Embryonic facial prominence (tissue), 1 donor: ENCODE data around the gene HOXB8.

Source experiments
- DNase-seq: peaks from one replicate; pipeline ENCODE4 v3.0.0-alpha.2; 2016; ENCODE audit errors: extremely low spot score

Gene HOXB8

DNA sequence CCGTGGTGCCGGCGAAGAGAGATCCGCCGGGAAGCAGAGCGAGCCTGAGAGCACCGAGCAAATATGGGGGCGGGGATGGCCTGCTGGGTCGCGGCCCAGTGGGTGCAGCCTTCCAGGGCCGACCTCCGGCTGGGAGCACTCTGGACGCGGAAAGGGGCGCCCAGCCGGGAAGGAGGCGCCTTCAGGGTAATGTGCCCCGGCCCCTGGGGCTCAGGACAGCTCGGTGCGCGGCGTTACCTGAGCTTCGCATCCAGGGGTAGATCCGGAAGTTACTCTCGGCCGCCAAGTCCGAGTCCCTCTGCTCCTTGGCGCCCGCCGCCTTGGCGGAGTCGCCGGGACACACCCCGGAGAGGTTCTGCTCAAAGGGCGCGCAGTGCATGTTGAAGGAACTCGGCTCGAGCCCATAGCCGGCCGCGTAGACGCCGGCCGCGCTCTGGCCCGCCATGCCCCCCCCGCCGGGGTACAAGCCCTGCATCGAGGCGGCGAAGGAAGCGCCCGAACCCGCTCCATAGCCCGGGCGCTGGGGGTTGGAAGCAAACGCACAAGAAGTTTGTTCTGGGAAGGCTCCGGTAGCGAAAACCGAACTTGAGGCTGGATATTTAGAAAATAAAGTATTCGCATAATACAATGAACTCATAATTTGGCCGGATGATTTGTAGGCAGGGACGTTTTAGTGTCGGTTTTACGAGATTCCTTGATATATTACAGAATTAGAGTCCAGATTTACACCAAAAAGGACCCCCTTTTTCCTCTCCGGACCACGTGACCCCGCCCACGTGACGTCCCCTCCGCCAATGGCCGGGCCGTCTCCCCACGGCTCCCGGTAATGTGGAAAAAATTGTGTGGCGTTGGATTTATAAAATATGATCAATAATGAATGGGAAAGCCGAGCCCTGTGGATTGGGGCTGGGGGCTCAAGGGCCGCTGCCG lies 4.5 kb downstream of the HOXB8 start, which contains the start of gene HOXB7:
TSS of gene HOXB7 (minus strand) at position 736 of the 930 bp plus-strand sequence. CDS start at position 637, 99 bp downstream.
- no peak for DNase-seq

DNA sequence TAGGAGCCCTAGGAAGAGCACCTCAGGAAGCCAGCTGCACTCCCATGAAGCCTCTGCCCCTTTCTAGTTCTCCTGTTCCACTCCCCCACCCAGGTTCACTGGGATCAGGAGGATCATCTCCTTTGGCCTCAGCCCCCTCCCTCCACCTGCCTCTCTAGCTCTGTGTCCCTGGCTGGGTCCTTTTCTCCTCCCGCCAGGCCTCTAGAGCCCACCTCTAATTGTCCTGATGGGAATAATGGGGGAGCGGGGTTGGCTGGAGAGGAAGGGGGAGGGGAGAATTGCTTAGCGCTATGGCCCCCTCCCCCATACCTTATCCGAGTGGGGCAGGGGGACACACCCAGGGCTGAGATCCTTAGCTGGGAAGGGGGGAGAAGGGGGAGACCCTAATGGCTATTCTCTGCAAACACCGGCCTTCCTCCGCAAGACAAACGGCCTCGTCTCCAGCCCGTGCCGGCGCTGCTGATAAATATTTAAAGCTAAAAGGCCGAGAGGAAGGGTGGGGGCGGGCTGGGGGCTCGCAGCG lies 5.3 kb downstream of the HOXB8 start:
- DNase-seq, result no peak

DNA sequence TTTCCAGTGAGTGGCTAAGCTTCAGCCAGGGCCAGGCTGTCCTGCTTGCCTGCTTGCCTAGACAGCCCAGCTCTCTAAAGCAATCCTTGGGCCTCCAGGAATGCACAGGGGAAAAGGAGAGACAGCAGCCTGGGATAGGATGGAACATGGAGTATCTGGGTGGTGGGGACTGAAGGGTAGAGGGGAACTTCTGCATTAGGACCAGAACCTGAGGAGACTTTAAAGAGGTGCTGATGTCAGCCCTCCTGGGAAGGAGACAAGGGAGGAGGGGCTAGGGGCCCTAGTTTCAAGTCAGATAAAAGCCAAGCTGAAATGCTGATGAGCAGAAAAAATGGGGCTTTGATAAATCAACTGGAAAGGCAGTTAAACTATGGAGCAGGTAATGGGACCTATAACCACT lies 6.1 kb downstream of the HOXB8 start:
- DNase-seq, result no peak

DNA sequence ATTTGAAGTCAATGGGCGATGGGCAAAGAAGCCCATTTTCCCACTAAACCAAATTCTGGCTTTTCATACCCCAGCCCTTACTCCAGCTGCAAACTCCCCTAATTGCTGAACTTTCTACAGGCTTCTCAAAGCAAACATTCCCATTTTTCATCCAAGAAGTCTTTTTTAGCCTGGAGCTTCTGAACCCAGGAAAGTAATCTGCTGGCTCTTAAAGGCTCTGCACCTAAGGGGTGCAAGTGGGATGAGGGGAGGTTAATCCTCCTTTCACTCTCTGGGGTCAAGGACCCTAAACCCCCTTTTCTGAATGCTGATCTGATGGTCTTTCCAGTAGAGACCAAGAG lies 6.6 kb downstream of the HOXB8 start:
- no peak for DNase-seq

DNA sequence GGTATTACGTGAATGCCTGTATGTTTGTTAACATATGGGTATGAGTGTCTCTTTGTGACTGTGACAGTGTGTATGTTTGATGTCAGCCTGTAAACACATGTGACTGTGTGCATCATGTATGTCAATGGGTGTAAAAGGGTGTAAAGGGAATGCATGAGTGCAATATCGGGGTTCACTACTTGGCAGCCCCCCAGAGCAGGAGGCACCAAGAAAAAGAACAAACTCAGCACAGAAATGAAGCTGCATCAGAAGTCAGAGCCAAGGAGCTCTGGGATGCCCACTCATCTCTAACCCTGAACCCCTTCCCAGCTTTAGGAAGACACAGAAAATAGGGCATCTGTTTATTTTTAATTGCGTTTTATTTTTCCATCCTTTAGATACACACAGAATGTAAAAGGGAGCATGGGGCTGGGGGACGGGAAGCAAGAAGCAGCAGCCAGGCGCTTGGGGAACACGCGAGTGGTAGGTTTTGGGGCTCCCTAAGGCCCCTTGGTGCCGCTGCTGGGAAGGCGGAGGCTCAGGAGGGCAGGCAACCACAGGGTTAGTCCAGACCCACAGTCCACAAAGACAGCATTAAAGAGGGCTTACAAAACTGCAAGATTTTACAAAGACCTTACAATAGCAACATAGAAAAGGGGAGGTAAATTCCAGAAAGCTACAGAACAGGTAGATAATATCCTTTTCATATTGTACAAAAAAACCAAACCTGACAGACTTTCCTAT lies 8.0 kb downstream of the HOXB8 start:
- DNase-seq, result no peak

DNA sequence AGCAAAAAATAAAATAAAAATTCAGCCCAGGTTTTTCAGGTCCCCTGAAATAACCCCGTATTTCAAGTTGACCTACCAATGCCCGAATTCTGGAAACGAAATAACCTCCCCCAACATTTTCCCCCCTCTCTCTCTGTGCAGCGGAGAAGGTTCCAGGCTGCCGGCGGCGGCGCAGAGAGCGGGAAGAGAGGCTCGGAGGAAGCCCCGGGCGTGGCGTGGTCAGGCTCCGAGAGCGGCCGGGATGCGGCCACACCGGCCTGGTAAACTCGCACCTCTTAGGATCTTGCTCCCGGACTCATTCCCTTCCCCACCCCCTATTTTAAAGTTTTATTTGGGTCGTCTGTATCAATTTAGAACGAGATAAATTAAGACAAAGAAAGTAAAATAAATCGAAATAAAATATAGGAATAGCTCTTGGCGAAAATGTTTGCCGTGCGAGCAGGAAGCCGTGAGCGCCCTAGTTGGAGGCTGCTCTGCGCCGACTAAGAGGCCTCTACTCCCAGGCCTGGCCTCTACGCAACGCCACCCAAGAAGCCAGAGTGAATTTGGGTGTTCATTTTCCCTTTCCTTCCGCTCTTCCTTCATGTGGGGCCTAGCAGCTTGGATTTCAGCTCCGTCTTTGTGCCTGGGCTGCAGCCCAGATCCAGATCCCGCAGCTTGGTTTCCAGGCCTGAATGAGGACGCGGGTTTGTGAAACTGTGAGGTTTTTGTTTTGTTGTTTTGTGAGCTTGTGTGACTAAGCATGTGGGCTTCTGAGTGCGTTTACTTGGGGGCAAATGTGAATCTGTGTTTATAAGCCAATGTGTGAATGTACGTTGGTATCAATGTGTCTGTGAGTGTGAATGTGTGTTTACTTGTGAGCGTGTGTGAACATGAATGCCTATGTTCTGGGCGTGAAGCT lies 8.9 kb downstream of the HOXB8 start:
- DNase-seq, result no peak

DNA sequence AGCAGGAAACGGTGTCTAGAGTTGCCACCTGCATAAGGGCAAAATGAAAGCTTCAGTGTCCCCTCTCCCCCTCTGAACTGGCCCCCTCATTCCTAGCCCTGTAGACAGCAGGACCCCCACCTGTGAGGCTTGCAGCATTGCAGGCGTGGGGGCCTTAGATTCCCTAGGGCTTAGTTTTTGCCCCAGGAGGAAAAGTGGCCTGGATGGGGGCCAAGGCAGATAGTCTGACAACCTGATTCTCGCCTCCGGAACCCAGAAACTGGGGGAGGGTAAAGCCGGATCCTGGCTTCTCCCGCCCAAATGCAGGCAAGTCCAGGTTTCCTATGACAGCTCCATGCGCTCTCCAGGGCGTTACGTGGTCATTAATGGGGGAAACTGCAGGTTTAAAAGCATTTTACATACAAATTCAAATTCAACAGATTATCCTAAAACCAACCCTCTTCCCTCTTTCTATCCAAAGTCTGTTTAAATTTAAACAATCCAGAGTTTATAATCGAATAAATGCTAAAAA lies 9.6 kb downstream of the HOXB8 start:
- no peak for DNase-seq

DNA sequence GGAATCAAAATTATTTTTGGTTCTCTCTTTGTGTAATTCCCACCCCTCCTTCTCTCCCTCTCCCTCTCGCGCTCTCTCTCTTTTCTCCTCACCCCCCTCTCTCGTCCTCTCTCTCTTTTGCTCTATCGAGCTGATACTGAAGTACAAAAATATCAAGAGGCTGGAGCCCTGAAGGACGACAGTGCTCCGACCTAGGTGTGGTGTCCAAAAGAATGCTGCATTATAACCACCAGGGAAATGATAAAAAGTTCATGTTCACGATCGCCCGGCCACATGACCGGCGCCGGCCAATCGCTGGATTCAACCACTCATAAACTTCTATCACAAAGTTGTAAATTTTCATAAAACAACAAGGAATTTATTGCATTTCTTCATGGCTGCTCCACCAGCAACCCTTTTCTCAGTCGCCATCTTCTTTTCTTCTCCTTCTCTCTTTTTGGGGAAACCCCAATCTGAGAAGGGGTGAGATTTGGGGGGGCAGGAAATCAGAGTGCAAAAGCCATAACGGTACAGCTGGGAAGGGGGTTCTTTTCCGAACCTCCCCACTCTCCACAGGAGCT lies 10.2 kb downstream of the HOXB8 start, which contains the start of gene HOXB6:
TSS of gene HOXB6 (minus strand) at position 217 of the 560 bp plus-strand sequence. CDS start 6,836 bp downstream, outside the sequence.
- no peak for DNase-seq

DNA sequence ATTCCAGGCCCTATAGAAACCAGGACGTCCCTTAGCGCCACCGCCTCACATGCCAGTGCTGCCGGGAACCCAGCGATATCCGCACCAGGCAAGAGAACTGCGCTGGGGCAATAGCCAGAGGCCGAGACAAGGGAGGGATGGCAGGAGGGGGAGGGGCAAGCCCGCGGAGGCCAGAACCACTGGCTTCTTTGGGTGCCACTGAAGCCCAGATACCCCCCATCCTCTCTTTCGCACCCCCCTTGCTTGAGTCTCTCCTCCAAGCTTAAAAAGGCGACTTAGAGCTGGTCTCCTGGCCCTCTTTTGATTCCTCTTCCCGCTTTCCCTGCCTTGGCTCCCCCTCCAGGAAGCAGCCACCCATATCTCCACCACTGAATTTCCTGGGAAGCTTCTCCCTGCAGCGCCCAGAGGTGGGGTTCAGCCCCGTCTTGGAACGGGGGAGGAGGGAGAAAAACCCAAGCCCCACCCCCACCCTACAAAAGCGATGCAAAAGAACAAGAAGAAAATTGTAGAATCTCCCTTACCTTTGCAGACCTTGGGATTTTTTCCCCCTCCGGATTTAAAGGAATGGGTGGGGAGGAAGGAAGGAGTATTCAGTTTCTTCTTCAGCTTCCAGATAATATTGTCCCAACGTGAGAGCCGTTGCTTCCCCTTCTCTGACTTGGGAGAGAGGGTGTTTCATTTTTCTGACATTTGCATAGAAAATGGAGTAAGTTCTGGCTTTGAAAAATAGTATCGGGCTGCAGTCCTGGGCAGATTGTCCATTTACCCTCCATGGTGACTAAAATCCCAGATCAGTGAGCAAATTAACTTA lies 10.9 kb downstream of the HOXB8 start:
- no peak for DNase-seq

DNA sequence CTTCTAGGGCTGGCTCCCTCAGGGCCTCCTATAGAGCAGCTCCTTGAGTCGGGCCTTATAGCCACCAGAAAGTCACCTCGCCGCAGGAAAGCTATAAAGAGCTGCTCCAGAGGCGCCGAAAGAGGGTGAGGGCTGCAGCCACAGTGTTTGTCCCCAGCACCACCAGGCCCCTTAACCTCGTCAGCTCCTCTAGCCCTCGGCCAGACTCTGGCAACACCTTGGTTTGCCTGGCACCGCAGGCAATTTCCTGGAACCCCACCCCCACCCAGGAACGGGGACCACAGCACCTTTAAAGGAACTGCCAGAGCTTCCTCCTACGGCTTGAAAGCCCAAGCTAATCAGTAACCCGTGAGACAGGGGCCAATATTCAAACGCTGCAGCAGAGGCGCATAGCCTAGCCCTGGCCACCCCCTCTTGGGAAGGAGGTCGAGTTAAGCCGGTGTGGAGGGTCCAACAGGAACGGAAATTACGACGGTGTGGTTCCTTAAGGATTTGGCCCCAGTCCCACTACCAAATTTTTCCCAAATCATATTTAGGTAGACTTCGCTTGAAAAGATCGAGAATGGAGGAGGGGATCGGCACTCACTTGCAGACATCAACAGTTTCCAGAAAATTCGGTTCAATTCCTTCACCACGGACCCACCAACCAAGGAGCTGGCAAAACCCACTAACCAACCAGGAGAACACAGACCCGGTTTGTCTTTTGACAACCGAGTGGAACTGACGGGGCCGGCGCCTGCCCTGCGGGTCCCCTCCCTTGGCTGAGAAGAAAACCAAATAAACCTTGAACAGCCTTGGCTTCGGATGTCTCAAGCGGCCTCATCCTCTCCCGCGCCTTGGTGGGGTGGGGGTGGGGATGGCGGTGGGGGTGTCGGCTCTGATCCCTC lies 13.3 kb downstream of the HOXB8 start:
- DNase-seq, result no peak

DNA sequence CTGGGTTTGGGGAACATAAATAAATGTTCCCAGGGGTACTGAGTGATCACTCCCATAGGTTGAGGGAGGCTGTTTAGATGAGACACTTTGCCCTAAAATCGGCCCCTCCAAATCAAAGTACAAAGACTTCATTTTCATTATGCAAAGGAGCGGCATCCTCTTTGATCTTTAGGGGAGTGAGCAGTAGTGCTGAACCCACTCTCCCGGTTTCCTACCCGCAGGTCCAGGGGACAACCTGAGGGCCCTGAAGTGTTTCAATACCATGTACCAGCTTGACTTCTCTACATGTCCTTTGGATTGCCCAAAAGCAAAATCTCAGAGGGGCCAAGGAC lies 13.9 kb downstream of the HOXB8 start:
- DNase-seq, result no peak

DNA sequence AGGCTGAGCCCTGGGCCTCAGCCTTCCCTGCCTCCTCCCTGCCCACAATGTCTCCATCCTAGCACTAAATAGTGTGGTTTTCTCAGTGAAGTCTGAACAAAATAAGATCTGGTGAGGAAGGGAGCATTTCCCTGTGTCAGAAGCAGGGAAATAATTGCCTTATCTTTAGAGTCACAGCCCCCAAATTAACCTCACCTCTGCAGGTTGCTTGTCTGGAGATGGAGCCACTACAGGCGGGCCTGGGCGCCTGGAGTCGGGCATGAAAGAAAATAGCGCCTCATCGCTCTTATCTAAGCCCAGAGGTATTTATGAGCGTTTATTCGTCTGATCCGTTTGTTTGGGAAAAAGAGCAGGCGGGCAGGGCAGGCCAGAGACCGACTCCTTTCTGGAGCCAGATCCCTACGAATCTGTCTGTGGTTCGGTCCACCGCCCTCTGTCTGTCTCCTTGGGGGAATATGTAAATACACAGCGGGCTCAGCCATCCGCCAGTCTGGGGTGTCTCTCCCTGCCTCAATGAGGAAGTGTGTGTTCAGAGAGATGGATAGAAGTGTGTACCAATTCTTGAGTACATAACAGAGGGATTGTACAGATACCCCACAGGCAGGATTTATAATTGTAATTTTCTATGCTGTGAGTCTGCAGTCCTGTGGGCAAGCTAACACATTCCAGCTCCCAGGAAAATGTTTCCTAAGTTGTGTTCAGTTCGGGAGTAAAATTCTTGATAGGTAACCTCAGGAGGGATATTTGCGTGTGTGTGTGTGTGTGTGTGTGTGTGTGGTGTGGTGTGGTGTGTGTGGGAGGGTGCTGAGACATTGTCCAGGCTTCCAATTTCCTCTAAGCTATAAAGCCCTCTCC lies 14.6 kb downstream of the HOXB8 start:
- DNase-seq, result no peak

DNA sequence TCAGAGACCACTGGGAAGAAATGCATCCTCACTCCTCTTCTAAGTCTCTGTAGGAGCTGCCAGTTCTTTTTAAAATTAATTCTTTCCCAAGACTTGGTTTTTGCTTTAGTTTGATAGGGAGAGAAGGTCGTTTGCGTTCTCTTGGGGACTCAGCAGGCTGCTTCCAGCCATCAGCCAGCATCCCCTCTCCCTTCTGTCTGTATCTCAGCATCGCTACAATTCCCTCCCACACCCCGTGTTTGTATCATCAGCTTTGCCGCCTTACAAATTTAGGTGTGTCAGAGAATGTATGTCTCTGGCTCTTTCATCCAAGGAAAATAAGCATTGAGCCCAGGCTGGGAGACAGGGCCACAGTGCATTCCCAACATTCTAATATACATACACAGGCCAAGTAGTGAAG lies 15.7 kb downstream of the HOXB8 start:
- DNase-seq, result no peak

DNA sequence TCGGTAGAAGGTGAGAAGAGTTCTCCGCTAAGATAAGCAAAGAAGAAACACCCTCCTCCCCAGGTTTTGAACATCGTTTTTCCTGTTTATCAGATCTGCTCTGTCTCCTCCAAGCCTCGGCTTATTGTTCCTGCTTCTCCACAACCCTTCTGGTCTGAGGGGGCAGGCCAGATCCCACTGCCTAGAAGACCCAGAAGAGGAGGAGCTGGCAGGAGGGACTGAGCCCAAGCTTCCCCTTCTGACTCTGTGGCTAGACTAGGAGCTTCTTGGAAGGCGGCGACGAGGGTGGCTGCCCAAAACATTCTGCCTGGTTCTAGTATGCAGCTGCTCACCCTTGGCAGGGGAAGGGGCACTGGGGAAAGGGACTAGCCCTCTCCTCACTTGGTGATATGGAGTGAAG lies 16.4 kb downstream of the HOXB8 start:
- DNase-seq, result no peak

DNA sequence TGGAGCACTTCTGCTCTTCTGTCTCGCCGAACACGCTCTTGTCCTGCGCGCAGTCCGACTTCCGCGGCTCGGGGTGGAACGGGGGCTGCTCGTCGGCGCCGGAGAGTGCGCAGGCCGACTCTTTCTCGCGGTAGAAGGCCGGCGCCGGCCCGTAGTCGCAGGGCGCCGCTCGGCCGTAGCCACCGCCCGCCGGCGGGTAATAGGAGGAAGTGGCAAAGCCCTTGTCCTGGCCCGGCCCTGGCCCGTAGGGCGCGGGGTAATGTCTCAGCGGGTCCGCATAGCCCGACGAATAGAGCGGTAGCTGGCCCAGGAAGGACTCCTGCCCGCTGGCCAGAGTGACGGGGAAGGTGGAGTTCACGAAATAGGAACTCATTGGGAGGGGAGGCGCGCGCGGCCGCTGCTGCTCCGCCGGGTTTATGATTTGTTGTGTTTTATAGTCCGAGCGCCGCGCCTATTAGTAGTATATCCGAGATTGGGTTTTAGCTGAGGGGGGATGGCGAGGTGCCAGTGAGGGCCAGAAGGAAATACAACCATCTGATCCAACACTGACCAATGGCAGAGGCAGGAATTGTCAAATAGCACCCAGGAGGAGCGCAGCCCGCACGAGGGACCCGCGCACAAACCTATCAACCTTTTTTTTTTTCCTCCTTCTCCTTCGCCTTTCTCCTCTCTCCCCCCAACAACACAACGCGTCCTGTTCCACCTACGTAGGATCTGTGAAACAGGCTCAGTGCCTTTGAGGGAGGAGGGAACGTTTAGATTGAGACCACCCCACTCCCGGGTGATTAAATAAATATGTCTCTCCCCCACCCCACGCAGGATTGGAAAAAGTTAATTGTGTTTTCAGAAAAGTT lies 17.1 kb downstream of the HOXB8 start:
- no peak for DNase-seq

DNA sequence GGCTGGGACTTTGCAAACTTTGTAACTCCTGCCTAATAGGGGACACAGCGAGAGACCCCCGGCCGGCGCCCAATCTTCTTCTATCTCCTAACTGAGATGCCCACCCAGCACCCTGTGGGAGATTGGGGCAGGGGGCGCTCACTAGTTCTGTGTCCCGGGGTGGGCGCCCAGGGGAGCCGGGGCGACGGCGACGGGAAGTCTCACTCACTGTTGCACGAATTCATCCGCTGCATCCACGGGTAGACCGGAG lies 17.6 kb downstream of the HOXB8 start:
- DNase-seq, result no peak

DNA sequence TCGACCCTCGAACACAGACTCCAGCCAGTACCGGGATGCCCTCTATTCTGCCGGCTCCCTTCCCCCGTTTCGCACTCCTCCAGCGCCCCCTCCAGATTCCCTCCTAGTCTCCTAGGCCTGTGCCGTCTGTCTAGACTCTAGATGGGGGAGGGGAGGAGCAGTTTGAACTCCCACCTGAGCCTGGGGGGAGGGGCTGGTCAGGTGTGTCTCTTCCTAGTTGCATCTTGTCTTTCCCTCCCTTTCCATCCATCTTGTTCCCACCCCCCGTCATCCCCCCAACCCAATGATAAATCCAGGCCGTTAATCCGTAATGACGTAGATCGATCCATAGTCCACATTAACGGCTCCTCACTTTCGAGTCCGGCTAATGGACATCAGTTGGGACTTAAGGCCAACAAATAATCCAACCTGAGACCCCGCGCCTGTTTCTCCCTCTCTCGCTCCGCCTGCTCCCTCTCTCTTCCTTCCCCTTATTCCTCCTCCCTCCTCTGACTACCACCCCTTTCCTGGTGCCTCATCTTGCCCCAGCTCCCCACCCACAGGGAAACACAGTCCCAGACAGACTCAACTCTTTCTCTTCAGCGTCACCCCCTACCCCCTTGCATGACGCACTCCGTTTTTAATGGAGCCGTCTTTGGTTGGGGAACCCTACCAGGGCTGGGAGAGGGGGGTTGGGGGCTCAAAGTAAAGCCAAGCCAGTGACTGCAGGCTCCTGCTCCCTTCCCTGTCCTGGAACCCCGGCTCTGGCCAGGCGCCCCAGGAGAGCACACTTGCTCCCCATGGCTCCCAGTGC lies 18.2 kb downstream of the HOXB8 start:
- no peak for DNase-seq
